G401 (cell line): ENCODE data around the gene HIP1. TPM values are rescaled to one million over a fixed set of nuclear protein-coding genes. Genes with fewer than 3 reads are reported as not detected.
A peak's percentile ranks its signal among the peaks of the same experiment; 100 is the strongest.
"Not testable (repeated sequence)": the region's sequence is repeated elsewhere in the genome, so short reads cannot be mapped to it uniquely, and the experiment has no call there.

Source experiments
- DNase-seq: peaks from one replicate; pipeline ENCODE4 v3.0.0-alpha.2; 2015; ENCODE audit warnings: low spot score
- in situ Hi-C: cut with HindIII; loops from 2 replicates; pipeline ENCODE4 v1.10.0; 2016; ENCODE audit warnings: low sequenced_read_pairs, mixed read lengths
- total RNA-seq: library from RNA; depleted of rRNA; stranded (reverse); fragments of >200 nt; shearing (Covaris generic); gene quantifications from 2 replicates; pipeline ENCODE4 v1.2.3, GENCODE V29; 2014

The HIP1 gene
- total RNA-seq, 1 experiment from 2014 or later = 33.2 TPM

GRCh38 chr7:75654855-75655254, 83.9 kb downstream of the HIP1 start:
- DNase-seq = no peak
- in situ Hi-C loops = loop anchor here (25.0 kb wide), 1 partner anchor 107 kb away; the partner anchor contains the start of gene CCL26

GRCh38 chr7:75653651-75654050, 85.1 kb downstream of the HIP1 start:
- no peak for DNase-seq
- in situ Hi-C loops = loop anchor here (25.0 kb wide), 1 partner anchor 109 kb away; the partner anchor contains the start of gene CCL26

GRCh38 chr7:75652788-75653187, 86.0 kb downstream of the HIP1 start:
- no peak for DNase-seq
- in situ Hi-C loops = loop anchor here (25.0 kb wide), 1 partner anchor 110 kb away; the partner anchor contains the start of gene CCL26

GRCh38 chr7:75650681-75651080, 88.1 kb downstream of the HIP1 start:
- no peak for DNase-seq
- in situ Hi-C loops = loop anchor here (25.0 kb wide), 1 partner anchor 112 kb away; the partner anchor contains the start of gene CCL26

GRCh38 chr7:75650062-75650461, 88.7 kb downstream of the HIP1 start:
- in situ Hi-C loops = loop anchor here (25.0 kb wide), 1 partner anchor 112 kb away; the partner anchor contains the start of gene CCL26

GRCh38 chr7:75649462-75649861, 89.3 kb downstream of the HIP1 start:
- DNase-seq = peak; percentile 24
- in situ Hi-C loops = no loop called here

More at GRCh38 chr7:75650062-75650461, 88.7 kb downstream of the HIP1 start:
- no peak for DNase-seq

- no peak for DNase-seq
- in situ Hi-C loops = no loop called here
Measured at GRCh38 chr7:75647709-75648438, 90.9 kb downstream of the HIP1 start.

- peak; percentile 23 for DNase-seq
Measured at GRCh38 chr7:75646571-75647102, 92.1 kb downstream of the HIP1 start.

GRCh38 chr7:75645570-75645969, 93.2 kb downstream of the HIP1 start:
- DNase-seq = no peak
- in situ Hi-C loops = no loop called here

More at GRCh38 chr7:75646571-75647102, 92.1 kb downstream of the HIP1 start:
- in situ Hi-C loops = no loop called here

GRCh38 chr7:75644589-75644988, 94.2 kb downstream of the HIP1 start:
- no peak for DNase-seq
- in situ Hi-C loops = no loop called here

GRCh38 chr7:75642810-75643486, 95.8 kb downstream of the HIP1 start:
- in situ Hi-C loops = no loop called here
- no peak for DNase-seq

- DNase-seq = no peak
- in situ Hi-C loops = no loop called here
Measured at GRCh38 chr7:75640201-75640600, 98.5 kb downstream of the HIP1 start.

GRCh38 chr7:75639886-75640190, 98.9 kb downstream of the HIP1 start:
- DNase-seq = peak; percentile 42
- in situ Hi-C loops = no loop called here

- DNase-seq = peak; percentile 23
- in situ Hi-C loops = no loop called here
Measured at GRCh38 chr7:75639071-75639885, 99.5 kb downstream of the HIP1 start.

GRCh38 chr7:75638594-75639070, 100.1 kb downstream of the HIP1 start:
- in situ Hi-C loops = no loop called here
- DNase-seq = peak; percentile 47

- in situ Hi-C loops = no loop called here
- DNase-seq = no peak
Measured at GRCh38 chr7:75637854-75638593, 100.7 kb downstream of the HIP1 start.

GRCh38 chr7:75635036-75635435, 103.7 kb downstream of the HIP1 start:
- no peak for DNase-seq
- in situ Hi-C loops = no loop called here

GRCh38 chr7:75632587-75632986, 106.2 kb downstream of the HIP1 start:
- in situ Hi-C loops = not testable (repeated sequence)

GRCh38 chr7:75631711-75632110, 107.0 kb downstream of the HIP1 start:
- in situ Hi-C loops = no loop called here
- DNase-seq = no peak

More at GRCh38 chr7:75632587-75632986, 106.2 kb downstream of the HIP1 start:
- DNase-seq = not testable (repeated sequence)
